Fibroblast of skin of scalp (primary cell): ENCODE data around the gene BAIAP2.

ENCODE experiments used
- DNase-seq: peaks from one replicate; pipeline ENCODE4 v3.0.0-alpha.2; 2013

BAIAP2 gene

GRCh38 chr17:81037798-81038733 is 3.1 kb downstream of the BAIAP2 start:
- no peak for DNase-seq

- no peak for DNase-seq
These were observed 4.1 kb downstream of the BAIAP2 start for GRCh38 chr17:81039096-81039495.

- peak; percentile 90 for DNase-seq
These were observed 5.2 kb downstream of the BAIAP2 start for GRCh38 chr17:81039854-81040758.

- no peak for DNase-seq
These were observed 5.9 kb downstream of the BAIAP2 start for GRCh38 chr17:81040791-81041337.

GRCh38 chr17:81042606-81043005 is 7.7 kb downstream of the BAIAP2 start:
- no peak for DNase-seq

- DNase-seq = no peak
These were observed 8.4 kb downstream of the BAIAP2 start for GRCh38 chr17:81043319-81043724.

GRCh38 chr17:81043725-81044427 is 8.9 kb downstream of the BAIAP2 start:
- DNase-seq = no peak

GRCh38 chr17:81044428-81044763 is 9.4 kb downstream of the BAIAP2 start:
- no peak for DNase-seq

GRCh38 chr17:81044764-81045589 is 10.0 kb downstream of the BAIAP2 start:
- peak; percentile 33 for DNase-seq

GRCh38 chr17:81045590-81046095 is 10.7 kb downstream of the BAIAP2 start:
- DNase-seq = no peak

- no peak for DNase-seq
These were observed 11.3 kb downstream of the BAIAP2 start for GRCh38 chr17:81046132-81046769.

- no peak for DNase-seq
These were observed 11.9 kb downstream of the BAIAP2 start for GRCh38 chr17:81046770-81047359.

GRCh38 chr17:81048827-81049371 is 13.9 kb downstream of the BAIAP2 start:
- no peak for DNase-seq

GRCh38 chr17:81049372-81049911 is 14.5 kb downstream of the BAIAP2 start:
- no peak for DNase-seq

- DNase-seq = no peak
These were observed 15.1 kb downstream of the BAIAP2 start for GRCh38 chr17:81049973-81050551.

- no peak for DNase-seq
These were observed 16.0 kb downstream of the BAIAP2 start for GRCh38 chr17:81050645-81051625.

GRCh38 chr17:81052199-81052997 is 17.4 kb downstream of the BAIAP2 start:
- no peak for DNase-seq
